IPS-20b (cell line): ENCODE results near the gene THRB.

Source experiments
- H3K27ac ChIP-seq: one replicate; pipeline ENCODE4 v1.5.1; 2013; ENCODE audit warnings: low read length
- H3K27me3 ChIP-seq: 2 replicates; pipeline ENCODE4 v1.6.1; 2013; ENCODE audit warnings: mild to moderate bottlenecking, low read length, inconsistent platforms; ENCODE audit not compliant: insufficient read depth
- H3K36me3 ChIP-seq: 2 replicates; pipeline ENCODE4 v1.6.1; 2013; ENCODE audit warnings: low read depth, mild to moderate bottlenecking, inconsistent platforms, low read length, moderate library complexity; ENCODE audit not compliant: insufficient read depth
- H3K4me1 ChIP-seq: 2 replicates; pipeline ENCODE4 v1.6.1; 2013; ENCODE audit warnings: mild to moderate bottlenecking, control low read depth, inconsistent platforms, low read length, moderate library complexity; ENCODE audit not compliant: insufficient read depth
- H3K4me3 ChIP-seq: 2 replicates; pipeline ENCODE4 v1.5.1; 2013; ENCODE audit warnings: mild to moderate bottlenecking, low read length, inconsistent platforms
- H3K9ac ChIP-seq: 2 replicates; pipeline ENCODE4 v1.6.1; 2013; ENCODE audit warnings: low read depth, mild to moderate bottlenecking, inconsistent platforms, low read length, moderate library complexity
- H3K9me3 ChIP-seq: 2 replicates; pipeline ENCODE4 v1.6.1; 2013; ENCODE audit warnings: mild to moderate bottlenecking, low read depth, low read length, inconsistent platforms; ENCODE audit not compliant: insufficient read depth

Gene THRB

GRCh38 chr3:24382647-24383046 lies 112.0 kb downstream of the THRB start:
- H3K4me1 ChIP-seq: peaks cover 3% of the 10 kb centered on the region; the same call in 1 of the 2 replicates
- H3K27ac ChIP-seq: no peak overlapping the region
- no peaks in the 10 kb centered on the region for H3K27me3 ChIP-seq
- no peak overlapping the region for H3K4me3 ChIP-seq
- H3K36me3 ChIP-seq: no peaks in the 10 kb centered on the region
- H3K9me3 ChIP-seq: no peaks in the 10 kb centered on the region
- no peak overlapping the region for H3K9ac ChIP-seq

- H3K4me1 ChIP-seq: no peaks in the 10 kb centered on the region
- no peaks in the 10 kb centered on the region for H3K27me3 ChIP-seq
- H3K9me3 ChIP-seq: no peaks in the 10 kb centered on the region
- H3K36me3 ChIP-seq: no peaks in the 10 kb centered on the region
- no peak overlapping the region for H3K27ac ChIP-seq
- no peak overlapping the region for H3K9ac ChIP-seq
- H3K4me3 ChIP-seq: no peak overlapping the region
Observed at GRCh38 chr3:24379936-24380335, 114.7 kb downstream of the THRB start.

GRCh38 chr3:24378313-24378712 lies 116.3 kb downstream of the THRB start:
- Histone ChIP-seq H3K4me3 (no peak overlapping the region), H3K27ac (no peak overlapping the region), H3K9ac (no peak overlapping the region), H3K27me3 (no peaks in the 10 kb centered on the region), H3K9me3 (no peaks in the 10 kb centered on the region), H3K36me3 (no peaks in the 10 kb centered on the region), H3K4me1 (no peaks in the 10 kb centered on the region)

- no peaks in the 10 kb centered on the region for H3K36me3 ChIP-seq
- H3K9ac ChIP-seq: no peak overlapping the region
- H3K4me1 ChIP-seq: no peaks in the 10 kb centered on the region
- no peaks in the 10 kb centered on the region for H3K27me3 ChIP-seq
- H3K27ac ChIP-seq: no peak overlapping the region
- H3K4me3 ChIP-seq: no peak overlapping the region
- no peaks in the 10 kb centered on the region for H3K9me3 ChIP-seq
Observed at GRCh38 chr3:24377218-24377993, 117.2 kb downstream of the THRB start.

DNA sequence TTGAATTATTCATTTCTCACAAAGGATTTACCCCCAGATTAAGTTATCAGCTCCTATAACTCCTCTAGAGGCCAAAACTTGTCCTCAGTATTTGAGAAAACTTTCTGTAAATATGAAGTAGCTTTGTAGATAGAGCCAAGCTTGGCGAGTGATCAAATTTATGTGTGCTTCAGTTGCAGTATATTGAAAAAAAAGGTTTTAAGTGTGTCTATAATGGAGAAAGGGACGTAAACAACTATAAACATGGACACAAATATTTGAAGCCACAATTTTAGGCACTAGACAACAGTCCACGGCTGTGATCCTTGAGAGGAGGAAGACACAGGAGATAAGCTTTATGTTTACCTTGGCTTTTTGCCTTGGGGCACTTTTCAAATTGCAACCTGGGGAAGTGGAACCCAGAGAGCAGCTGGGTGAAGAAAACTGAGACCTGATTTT lies 118.7 kb downstream of the THRB start:
- Histone ChIP-seq H3K27me3 (no peaks in the 10 kb centered on the region), H3K27ac (no peak overlapping the region), H3K4me1 (no peaks in the 10 kb centered on the region), H3K36me3 (no peaks in the 10 kb centered on the region), H3K9ac (no peak overlapping the region), H3K9me3 (no peaks in the 10 kb centered on the region), H3K4me3 (no peak overlapping the region)

DNA sequence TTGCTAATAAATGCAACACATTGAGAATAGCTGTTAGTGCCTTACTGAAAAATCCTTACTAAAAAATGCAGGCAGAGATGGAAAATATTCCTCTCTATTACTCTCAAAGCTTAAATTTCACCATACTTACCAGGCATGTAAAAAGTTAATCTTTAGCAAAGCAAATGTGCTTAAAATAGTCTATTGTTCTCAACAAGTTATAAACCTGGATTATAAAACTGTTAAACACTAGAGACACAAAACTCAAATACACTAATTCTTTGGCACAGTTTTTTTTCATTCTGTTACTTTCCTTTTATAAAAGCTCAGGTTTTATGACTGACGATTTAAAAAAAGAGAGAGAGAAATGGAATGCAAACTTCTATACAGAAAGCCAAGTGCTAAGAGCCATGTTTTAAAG lies 119.8 kb downstream of the THRB start:
- H3K27ac ChIP-seq: no peak overlapping the region
- no peaks in the 10 kb centered on the region for H3K9me3 ChIP-seq
- H3K9ac ChIP-seq: no peak overlapping the region
- H3K4me3 ChIP-seq: no peak overlapping the region
- H3K36me3 ChIP-seq: no peaks in the 10 kb centered on the region
- H3K27me3 ChIP-seq: no peaks in the 10 kb centered on the region
- no peaks in the 10 kb centered on the region for H3K4me1 ChIP-seq

GRCh38 chr3:24373198-24373959 lies 121.3 kb downstream of the THRB start:
- no peaks in the 10 kb centered on the region for H3K27me3 ChIP-seq
- H3K4me3 ChIP-seq: no peak overlapping the region
- H3K4me1 ChIP-seq: no peaks in the 10 kb centered on the region
- no peak overlapping the region for H3K9ac ChIP-seq
- H3K9me3 ChIP-seq: no peaks in the 10 kb centered on the region
- no peak overlapping the region for H3K27ac ChIP-seq
- no peaks in the 10 kb centered on the region for H3K36me3 ChIP-seq

DNA sequence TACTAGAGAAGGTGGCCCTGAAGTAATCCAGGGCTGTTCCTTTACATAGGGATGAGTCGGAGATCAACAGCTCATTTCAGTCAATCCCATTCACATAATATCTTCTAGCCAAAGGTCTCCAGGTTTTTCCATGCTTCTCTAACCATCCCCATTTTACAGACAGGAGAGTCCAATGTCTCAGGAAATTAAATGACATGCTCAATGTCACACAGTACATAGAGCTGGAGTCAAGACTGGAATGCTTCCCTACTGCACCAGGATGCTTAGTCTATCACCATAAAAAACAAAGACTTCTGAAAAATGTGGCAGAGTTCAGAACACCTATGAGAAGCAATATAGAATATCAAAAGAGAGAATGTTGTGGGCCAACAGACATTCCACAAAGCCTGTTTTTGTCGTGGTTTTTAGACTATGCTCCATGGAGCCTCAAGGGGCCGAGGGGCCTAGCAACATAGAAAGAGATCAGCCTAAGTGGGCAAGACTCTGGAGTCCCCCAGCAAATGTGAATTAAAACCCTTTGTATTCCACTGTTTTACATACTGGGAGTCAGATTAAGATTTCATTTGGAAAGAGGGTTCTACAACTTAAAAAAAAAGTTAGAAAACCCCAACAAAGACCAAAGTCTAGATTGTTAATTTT lies 122.0 kb downstream of the THRB start:
- no peak overlapping the region for H3K27ac ChIP-seq

GRCh38 chr3:24370352-24371090 lies 124.1 kb downstream of the THRB start:
- Histone ChIP-seq H3K9me3 (no peaks in the 10 kb centered on the region), H3K9ac (no peak overlapping the region), H3K4me1 (no peaks in the 10 kb centered on the region), H3K27me3 (no peaks in the 10 kb centered on the region), H3K27ac (no peak overlapping the region), H3K4me3 (no peak overlapping the region), H3K36me3 (no peaks in the 10 kb centered on the region)

More for the DNA sequence above, 122.0 kb downstream of the THRB start:
- no peaks in the 10 kb centered on the region for H3K27me3 ChIP-seq
- no peak overlapping the region for H3K9ac ChIP-seq
- H3K9me3 ChIP-seq: no peaks in the 10 kb centered on the region
- H3K4me3 ChIP-seq: no peak overlapping the region
- H3K4me1 ChIP-seq: no peaks in the 10 kb centered on the region
- H3K36me3 ChIP-seq: no peaks in the 10 kb centered on the region

DNA sequence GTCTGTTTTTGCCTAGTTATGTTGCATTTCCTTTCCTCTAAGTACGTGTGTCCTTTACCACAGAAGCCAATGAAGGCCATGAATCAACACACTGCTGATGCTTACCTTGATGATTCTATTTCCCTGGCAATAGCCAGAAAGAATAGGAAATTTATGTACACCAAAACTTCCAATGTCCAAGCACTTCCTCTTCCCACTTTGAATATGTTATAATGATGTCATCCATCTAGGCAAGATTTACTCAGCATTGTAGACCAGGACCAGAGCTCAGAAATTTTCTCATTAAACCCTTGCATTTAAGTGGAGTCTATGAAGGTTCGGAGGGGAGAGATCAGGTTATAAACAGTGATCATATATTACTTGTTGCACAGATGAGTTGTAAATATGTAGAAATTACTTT lies 126.0 kb downstream of the THRB start:
- Histone ChIP-seq H3K36me3 (no peaks in the 10 kb centered on the region), H3K27me3 (no peaks in the 10 kb centered on the region), H3K4me3 (no peak overlapping the region), H3K27ac (no peak overlapping the region), H3K9ac (no peak overlapping the region), H3K9me3 (no peaks in the 10 kb centered on the region), H3K4me1 (no peaks in the 10 kb centered on the region)

- no peaks in the 10 kb centered on the region for H3K9me3 ChIP-seq
- H3K27ac ChIP-seq: no peak overlapping the region
- no peaks in the 10 kb centered on the region for H3K36me3 ChIP-seq
- no peak overlapping the region for H3K9ac ChIP-seq
- H3K27me3 ChIP-seq: no peaks in the 10 kb centered on the region
- H3K4me1 ChIP-seq: no peaks in the 10 kb centered on the region
- H3K4me3 ChIP-seq: no peak overlapping the region
Observed at GRCh38 chr3:24367664-24368264, 126.9 kb downstream of the THRB start.
